ENCODE measurements around the gene MESP2.

The MESP2 gene

DNA sequence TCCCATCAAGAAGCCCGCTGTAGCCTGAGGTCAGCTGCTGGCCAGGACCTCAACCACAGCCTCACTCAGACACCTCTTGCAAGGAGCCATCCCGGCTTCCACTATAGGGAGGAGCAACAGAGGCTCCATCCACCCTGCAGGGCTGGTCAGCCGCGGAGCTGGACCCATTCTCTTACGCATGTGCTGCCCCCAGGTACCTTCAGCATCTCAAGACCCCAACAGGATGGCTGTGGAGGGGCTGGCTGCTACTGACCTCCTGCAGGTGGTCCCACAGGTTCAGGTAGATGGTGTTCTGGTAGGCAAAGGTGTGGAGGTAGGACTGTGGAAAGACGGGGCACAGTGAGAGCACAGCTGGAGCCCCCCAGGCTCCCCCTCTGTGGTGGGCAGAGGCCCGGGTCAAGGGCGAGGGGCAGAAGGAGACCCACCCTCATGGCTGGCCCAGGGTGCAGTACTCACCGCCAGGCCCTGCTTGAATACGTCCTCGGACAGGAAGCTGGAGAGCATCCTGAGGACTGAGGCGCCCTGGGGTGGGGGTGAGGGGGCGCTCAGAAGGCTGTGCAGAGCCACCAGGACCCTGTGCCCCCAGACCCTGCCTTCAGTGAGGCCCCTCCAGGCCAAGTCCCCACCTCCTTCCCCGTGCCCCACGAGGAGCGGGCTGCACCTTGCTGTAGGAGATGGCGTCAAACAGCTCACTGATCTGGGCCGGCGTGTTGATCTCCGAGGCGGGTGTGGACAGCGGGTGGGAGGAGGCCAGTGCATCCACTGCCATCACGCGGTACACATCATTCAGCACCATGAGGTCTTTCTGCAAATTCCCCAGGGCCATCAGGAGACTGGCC, 27.1 kb downstream of the MESP2 start:
- DNase-seq: no peak

- DNase-seq: no peak
Observed at GRCh38 chr15:89803941-89804800, 28.0 kb downstream of the MESP2 start.

DNA sequence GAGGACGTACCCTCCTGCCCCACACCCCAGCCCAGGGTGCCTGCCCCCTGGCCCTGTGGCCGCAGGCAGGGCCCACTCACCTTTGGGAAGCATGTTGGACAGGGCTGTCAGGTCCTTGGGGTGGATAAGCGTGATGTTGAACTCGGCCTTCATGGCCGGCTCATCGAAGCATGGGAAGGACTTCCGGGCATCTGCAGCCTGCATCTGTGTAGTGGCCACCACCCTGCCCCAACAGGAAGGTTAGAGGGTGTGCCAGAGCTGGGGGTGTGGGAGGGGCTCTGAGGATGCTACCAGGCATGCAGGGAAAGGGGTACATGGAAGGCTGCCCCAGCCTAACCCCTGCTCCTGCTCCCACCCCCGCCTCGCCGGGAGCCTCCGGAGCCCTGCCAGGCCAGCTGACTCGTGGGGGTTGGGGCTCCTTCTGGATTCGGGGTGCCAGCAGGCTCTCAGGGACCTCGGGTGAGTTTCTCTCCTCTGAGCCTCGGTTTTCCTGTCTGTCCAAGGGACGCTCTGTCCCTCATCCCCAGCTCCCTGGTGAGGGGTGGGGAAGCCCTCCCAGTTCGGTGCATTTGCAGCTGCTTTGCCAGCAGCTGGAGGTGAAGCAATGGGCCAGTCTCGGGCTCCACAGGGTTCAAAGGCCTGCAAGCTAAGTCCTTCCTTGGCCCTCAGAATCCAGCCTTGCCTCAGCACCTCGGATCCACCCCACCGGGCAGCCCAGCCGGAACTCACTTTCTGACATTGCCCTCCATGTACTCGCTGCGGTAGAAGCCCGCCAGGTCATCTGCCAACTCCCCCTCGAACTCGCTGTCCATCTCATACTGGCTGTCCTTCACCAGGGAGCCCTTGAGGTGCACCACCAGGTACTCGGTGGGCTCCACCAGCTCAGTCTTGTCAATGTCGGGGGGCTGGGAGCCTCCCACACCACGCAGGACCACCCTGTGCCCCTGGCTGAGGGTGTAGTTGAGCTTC, 29.4 kb downstream of the MESP2 start:
- no peak for DNase-seq

DNA sequence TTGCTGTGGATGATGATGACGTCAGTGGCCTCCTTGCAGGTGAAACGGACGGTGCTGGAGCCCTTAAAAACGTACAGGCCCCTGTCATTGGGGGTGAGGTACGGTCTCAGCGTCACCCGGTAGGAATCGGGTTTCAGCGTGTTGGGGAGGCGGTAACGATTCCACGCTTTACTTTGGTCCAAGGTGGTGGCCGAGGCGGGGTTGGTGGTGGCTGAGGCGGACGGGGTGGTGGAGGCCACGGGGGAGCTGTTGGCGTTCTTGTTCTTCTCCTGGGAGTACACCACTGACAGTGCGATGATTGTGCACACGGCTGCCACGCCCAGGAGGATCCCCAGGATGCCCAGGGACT, 30.1 kb downstream of the MESP2 start:
- no peak for DNase-seq

DNA sequence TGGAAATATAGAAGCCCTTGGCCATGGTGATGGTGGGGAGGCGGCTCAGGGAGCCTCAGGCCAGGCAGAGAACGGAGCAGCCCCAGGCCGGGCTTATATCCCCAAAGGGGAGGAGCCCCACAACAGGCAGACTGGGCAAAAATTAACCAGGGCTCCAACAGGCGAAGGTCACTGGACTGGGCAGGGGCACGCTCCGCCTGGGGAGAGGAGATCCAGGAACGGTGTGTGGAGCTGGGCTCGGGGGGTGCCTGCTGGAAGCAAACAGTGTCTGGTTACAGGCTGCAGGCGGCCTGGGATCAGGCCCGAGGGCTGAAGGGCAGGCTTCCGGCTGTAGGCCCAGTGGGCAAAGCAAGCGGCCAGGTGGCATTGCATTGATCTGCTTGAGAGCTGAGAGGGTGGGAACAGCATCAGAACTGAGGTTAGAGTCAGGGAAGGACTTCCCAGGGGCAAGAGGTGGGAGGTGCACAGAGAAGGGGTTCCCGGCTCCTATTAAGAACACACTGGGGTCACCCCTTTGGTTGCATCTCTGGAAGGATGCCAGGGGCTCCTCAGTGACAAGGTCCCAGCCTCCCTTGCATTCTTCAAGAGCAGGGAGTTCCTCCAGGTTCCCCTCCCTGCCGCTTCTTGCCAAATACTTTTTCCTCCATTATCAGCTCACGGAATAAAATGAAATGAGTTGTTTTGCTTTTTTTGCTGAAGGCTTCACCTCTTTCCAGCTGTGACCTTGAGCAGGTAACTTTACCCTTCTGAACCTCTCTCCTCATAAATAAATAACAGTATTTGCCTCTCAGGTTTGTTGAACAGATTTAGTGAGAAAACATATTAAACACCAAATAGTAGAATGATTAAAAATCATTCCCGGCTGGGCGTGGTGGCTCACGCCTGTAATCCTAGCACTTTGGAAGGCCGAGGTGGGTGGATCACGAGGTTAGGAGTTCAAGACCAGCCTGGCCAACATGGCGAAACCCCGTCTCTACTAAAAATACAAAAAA, 30.7 kb downstream of the MESP2 start:
- DNase-seq: no peak

GRCh38 chr15:89807689-89808088, 31.6 kb downstream of the MESP2 start:
- no peak for DNase-seq

- DNase-seq: no peak
Observed at GRCh38 chr15:89808160-89808870, 32.2 kb downstream of the MESP2 start.

DNA sequence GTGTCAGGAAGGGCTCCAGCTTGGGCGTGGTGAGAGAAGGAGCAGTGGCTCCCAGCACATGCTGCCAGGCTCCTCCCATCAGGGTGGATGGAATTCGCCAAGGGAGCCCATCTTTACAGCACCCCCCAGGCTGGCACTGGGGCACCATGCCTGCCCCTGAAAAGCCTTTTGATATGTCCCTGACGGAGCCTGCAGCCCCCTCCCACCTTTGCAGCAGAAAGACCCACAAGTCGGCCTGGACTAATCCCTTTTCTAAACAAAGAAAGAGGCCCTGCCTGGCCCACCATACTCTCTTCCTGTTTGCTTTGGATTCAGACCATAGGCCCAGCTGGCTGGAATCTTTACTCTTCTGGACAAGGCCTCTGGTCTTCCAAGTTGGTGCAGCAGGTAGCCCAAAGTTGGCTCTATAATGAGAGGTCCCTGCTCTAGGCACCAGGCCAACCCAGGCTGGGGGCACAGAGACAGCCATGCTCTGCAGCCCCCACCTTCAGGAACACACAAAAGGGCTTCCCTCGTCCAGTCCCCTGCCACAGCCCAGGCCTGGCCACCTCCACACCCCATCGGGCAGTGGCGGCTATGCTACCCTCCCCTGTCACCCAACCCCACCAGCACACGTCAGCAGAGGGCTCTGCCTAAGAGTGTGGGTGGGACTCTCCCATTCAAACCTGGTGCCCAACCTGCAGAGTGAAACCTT, 33.1 kb downstream of the MESP2 start:
- no peak for DNase-seq

DNA sequence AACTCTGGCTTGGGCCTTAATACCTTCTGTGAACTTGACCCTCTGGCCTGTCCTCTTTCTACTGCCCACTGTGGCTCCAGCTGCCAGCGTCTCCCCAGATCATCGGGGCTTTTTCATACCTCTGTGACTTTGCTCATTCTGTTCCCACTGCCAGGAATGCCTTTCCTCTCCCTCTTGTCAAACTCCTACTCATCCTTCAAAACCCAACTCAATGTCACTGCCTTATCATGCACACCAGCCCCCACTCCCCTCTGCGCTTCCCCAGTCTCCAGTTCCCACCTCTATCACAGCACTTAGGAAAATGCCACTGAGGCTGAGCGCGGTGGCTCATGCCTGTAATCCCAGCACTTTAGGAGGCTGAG, 33.6 kb downstream of the MESP2 start:
- no peak for DNase-seq

- DNase-seq: no peak
Observed at GRCh38 chr15:89810837-89811236, 34.7 kb downstream of the MESP2 start.

DNA sequence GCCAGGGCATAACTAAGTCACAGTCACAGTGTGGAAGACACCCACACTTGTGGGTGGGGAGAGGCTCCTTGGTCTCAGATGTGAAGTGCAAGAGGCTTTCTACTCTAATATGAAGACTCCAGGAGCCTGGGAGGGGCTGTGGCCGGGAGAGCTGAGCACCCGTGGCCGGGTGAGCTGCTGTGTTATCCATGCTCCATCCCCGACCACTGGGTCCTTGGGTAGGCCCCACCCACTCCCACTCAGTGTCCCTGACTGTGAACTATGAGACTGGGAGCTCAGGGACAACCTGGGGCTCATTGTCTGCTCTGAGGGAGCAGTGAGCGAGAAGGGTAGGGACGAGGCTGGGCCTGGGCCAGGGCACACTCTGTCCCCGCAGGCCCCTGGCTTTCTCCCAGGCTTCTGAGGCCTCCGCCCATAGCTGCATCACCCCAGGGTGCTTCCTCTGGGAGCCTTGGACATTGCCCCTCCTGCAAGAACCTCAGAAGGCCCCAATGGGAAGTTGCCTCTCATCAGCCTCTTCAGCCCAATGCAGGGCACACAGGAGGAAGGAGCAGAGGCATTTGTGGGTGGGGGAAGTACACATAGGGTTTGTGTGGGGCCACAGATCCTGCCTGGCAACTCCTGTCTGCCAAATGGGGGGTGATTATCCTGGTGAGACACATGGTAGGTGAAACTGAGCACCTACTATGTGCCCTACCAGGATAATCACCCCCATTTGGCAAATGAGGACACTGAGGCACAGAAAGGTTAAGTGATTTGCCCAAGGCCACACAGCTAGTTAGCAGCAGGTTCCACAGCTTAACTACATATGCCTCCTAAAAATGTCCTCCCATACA, 36.1 kb downstream of the MESP2 start:
- DNase-seq: no peak

GRCh38 chr15:89812847-89813320, 36.8 kb downstream of the MESP2 start:
- DNase-seq: no peak

- DNase-seq: no peak
Observed at GRCh38 chr15:89813381-89814111, 37.4 kb downstream of the MESP2 start.

DNA sequence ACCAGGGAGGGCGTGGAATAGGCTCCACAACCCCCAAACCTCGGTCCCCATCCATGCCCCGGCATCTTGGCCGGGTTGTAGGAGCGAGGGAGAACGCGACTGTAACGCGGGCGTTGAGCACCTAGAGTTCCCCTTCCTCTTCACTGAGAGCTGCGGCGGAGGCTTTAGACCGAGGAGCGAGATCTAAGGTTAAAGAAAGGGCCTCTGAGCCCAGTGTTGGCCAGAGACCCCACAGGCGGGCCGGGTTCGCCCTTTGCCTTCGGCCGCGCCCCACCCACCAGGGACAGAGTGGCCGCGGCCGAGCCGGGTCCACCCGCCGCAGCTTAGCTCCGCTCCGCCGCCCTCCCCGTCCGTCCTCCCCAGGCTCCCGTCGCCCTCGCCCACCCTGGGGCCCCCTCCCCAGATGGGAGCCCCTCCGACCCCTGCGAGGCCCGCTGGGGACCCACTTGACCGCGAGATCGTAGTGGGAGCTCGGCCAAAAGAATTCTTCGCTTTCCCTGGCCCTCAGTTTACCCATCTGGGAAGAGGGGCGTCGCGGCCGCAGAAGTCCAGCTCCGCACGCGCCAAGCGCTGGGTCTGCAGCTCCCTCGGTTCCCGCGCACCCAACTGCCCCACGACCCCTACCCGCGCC, 38.1 kb downstream of the MESP2 start:
- DNase-seq: no peak

DNA sequence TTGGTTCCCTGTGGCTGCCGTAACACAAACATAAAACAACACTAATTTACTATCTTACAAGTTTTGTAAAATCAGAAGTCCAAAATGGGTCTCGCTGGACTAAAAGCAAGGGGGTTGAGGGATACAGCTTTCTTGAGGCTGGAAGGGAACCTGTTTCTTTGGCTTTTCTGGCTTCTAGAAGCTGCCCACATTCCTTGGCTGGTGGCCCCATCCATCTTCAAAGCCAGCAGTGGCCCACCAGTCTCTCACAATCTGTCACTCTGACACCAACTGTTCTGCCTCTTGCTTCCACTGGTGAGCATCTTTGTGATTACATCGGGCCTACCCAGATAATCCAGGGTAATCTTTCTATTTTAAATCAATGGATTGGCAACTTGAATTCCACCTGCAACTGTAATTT, 39.6 kb downstream of the MESP2 start:
- no peak for DNase-seq

DNA sequence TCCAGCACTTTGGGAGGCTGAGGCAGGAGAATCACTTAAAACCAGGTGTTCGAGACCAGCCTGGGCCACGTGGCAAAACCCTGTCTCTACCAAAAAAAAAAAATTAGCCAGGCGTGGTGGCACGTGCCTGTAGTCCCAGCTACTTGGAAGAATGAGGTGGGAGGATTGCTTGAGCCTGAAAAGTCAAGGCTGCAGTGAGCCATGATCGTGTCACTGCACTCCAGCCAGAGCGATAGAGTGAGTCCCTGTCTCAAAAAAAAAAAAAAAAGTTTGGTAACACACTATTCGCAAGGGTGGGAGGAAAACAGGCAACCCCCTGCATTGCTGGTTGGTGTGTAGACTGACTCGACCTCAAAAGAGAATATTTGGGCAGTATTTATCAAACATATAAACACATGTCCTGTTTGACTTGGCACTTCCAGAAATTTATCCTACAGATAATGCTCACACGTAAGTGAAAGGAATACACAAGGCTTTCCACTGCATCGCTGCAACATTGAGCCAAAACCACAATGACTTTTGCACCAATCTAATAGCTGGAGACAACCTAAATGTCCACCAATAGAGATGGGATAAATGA, 41.7 kb downstream of the MESP2 start:
- DNase-seq: no peak

GRCh38 chr15:89818287-89818686, 42.2 kb downstream of the MESP2 start:
- DNase-seq: no peak

All from CD4-positive, alpha-beta T cell treated with Interleukin-6 for 4 hours (primary cell).